Measurements from ENCODE around the gene SORCS2.

SORCS2 gene

DNA sequence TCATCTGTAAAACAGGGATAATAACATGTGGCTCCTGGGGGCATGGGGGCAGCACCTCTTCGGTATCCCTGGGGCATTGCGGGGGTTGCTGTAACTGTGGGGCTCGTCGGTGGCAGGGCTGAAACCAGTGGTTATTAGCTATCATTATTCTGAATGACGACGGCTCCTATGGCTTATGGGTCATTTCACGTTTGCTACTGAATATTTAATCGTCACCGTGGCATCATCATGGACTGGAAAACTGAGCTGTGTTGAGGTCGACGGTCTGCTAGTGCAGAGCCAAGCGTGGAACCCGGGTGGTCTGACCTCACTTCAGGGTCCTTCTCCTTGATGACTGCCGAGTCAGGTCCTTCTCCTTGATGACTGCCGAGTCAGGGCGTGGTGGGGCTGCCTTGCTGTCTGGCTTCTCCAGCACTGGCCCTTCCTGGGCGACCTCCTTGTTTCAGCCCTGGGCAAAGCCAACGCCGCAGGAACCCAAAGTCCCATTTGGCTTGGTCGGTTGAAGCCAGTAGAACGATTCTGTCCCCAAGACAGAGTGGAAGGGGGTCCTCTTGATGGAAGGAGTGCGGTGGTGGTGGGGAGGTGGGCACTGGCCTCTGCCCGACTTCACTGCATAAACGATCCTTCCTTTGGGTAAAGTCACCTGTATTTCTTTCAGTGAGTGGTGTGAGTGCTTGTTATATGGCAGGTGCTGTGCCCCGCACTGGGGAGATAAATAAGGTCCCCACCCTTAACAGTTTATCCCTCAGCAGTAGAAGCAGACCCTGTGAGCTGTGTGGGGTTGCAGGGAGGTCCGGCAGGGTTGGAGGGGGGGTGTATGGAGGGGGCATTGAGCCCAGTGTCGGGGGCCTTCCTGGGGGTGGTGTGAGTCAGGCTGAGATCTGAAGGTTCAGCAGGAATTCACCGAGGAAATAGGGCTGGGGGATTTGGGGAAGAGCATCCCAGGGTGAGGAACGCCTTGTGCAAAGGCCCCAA is 201.6 kb downstream of the SORCS2 start:
- no peak overlapping the region for H2BK120ac ChIP-seq (ENCODE audit: low read depth, low read length)
- H3K27ac ChIP-seq (ENCODE audit: low read length, poor library complexity, severe bottlenecking) = no peak overlapping the region
- H3K4me3 ChIP-seq (ENCODE audit: insufficient read depth in 1 of 2, low read depth in 1 of 2, low read length in 2 of 2) = no peak overlapping the region
- no peak overlapping the region for H3K14ac ChIP-seq (ENCODE audit: low read length in 2 of 2)
- peak overlapping the region; percentile 58 for H3K9ac ChIP-seq (ENCODE audit: low read length)
- no peaks in the 10 kb centered on the region for H3K9me3 ChIP-seq (ENCODE audit: control insufficient read depth, low read length)
- H3K23ac ChIP-seq (ENCODE audit: low read length in 2 of 2) = no peak overlapping the region
- H3K4me2 ChIP-seq (ENCODE audit: low read length, poor library complexity, severe bottlenecking) = no peak overlapping the region
- peaks cover 6% of the 10 kb centered on the region for H3K4me1 ChIP-seq (ENCODE audit: control insufficient read depth, insufficient read depth, low read depth, low read length)
- H2BK15ac ChIP-seq (ENCODE audit: low read depth, poor library complexity, severe bottlenecking) = no peak overlapping the region
- H3K18ac ChIP-seq (ENCODE audit: low read depth in 1 of 2, low read length in 2 of 2) = no peak overlapping the region
- no peak overlapping the region for H2BK5ac ChIP-seq (ENCODE audit: low read depth, low read length, poor library complexity, severe bottlenecking)
- H3K79me1 ChIP-seq (replicated peaks; ENCODE audit: low read length, poor library complexity, severe bottlenecking) = no peaks in the 10 kb centered on the region
- WGBS = 82% methylated on average over 28 of the region's 29 CpGs
- H4K91ac ChIP-seq (ENCODE audit: low read length) = no peak overlapping the region
- H3K4ac ChIP-seq (ENCODE audit: low read depth in 1 of 2, low read length in 2 of 2) = no peak overlapping the region
- H3K36me3 ChIP-seq (ENCODE audit: control insufficient read depth in 1 of 2, insufficient read depth in 2 of 2, low read depth in 1 of 2, low read length in 2 of 2) = no peaks in the 10 kb centered on the region
- H2AFZ ChIP-seq (ENCODE audit: low read depth, low read length) = no peak overlapping the region
- no peak overlapping the region for H2AK5ac ChIP-seq (ENCODE audit: low read length, severe bottlenecking)
- peaks cover 63 to 85% of the 10 kb centered on the region in 2 experiments for H3K27me3 ChIP-seq (ENCODE audit: control insufficient read depth in 1 of 2, insufficient read depth in 1 of 2, low read length in 2 of 2)
- H2BK12ac ChIP-seq (ENCODE audit: low read length in 2 of 2) = no peak overlapping the region
- no peak overlapping the region for H4K8ac ChIP-seq (ENCODE audit: low read length)
- DNase-seq = no peak

DNA sequence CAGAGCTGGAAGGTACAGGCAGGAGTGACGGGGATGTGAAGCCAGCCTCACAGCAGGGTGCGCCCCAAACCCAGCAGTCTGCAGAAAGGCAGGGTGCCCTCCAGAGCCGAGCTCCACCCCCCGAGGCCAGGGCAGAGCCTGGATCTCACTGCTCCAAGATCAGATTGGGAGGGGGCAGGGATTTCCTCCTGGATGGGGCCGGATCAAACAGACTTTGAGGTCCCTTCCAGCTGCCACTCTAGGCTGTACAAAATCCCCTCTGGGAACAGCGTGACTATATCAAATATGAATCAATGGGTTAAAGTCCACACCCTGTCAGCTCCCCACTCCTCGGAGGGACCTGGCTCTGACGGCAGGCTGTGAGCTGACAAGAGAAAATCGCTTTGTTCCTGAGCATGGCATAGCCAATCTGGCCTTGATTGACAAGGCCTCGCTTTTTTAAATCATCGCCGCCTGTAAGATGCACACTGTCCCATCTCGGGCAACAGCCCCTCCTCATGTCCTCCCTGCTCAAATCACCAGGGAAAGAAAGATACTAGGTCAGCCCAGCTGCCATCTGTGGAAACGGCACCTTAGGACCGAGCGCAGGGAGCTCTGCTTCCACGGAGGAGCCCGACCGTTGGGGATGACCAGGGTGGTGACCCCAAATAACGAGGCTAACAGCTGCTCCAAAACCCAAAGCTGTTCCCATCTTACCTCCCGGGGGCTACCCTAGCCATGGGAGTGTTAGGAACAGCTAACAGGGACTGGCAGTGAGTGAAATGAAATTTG is 202.5 kb downstream of the SORCS2 start:
- no peak overlapping the region for H3K9ac ChIP-seq (ENCODE audit: low read length)
- H3K23ac ChIP-seq (ENCODE audit: low read length in 2 of 2) = no peak overlapping the region
- H3K9me3 ChIP-seq (ENCODE audit: control insufficient read depth, low read length) = no peaks in the 10 kb centered on the region

DNA sequence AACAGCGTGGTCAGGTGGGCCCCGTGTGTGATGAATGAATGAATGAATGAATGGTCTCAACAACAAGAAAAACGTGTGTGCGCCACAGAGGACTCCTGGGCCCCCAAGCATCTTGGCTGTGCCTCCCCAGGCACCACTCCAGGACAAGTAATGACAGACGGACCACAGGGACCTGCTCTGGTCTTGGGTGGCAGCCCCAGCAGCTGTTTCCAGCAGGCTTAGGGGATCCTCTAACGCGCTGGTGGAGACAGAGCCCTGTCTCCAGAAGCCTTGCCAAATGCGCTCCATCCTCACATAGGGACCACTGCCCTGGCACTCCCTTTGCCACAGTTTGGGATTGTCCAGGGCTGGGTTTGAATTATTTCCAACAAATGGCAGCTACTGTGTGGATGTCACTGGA is 203.3 kb downstream of the SORCS2 start:
- H3K9ac ChIP-seq (ENCODE audit: low read length) = no peak overlapping the region
- DNase-seq = no peak
- H4K91ac ChIP-seq (ENCODE audit: low read length) = no peak overlapping the region
- no peaks in the 10 kb centered on the region for H3K36me3 ChIP-seq (ENCODE audit: control insufficient read depth in 1 of 2, insufficient read depth in 2 of 2, low read depth in 1 of 2, low read length in 2 of 2)
- H2BK12ac ChIP-seq (ENCODE audit: low read length in 2 of 2) = no peak overlapping the region
- no peak overlapping the region for H3K4me2 ChIP-seq (ENCODE audit: low read length, poor library complexity, severe bottlenecking)
- no peak overlapping the region for H3K4ac ChIP-seq (ENCODE audit: low read depth in 1 of 2, low read length in 2 of 2)
- H2BK5ac ChIP-seq (ENCODE audit: low read depth, low read length, poor library complexity, severe bottlenecking) = no peak overlapping the region
- no peak overlapping the region for H4K8ac ChIP-seq (ENCODE audit: low read length)
- H3K4me3 ChIP-seq (ENCODE audit: insufficient read depth in 1 of 2, low read depth in 1 of 2, low read length in 2 of 2) = no peak overlapping the region
- no peak overlapping the region for H3K14ac ChIP-seq (ENCODE audit: low read length in 2 of 2)
- H2BK120ac ChIP-seq (ENCODE audit: low read depth, low read length) = no peak overlapping the region
- H2BK15ac ChIP-seq (ENCODE audit: low read depth, poor library complexity, severe bottlenecking) = no peak overlapping the region
- no peak overlapping the region for H2AFZ ChIP-seq (ENCODE audit: low read depth, low read length)
- H3K9me3 ChIP-seq (ENCODE audit: control insufficient read depth, low read length) = no peaks in the 10 kb centered on the region
- no peak overlapping the region for H2AK5ac ChIP-seq (ENCODE audit: low read length, severe bottlenecking)
- WGBS = 79% methylated on average over 8 of the region's 8 CpGs
- no peak overlapping the region for H3K27ac ChIP-seq (ENCODE audit: low read length, poor library complexity, severe bottlenecking)
- no peak overlapping the region for H3K23ac ChIP-seq (ENCODE audit: low read length in 2 of 2)
- peaks cover 58 to 83% of the 10 kb centered on the region in 2 experiments for H3K27me3 ChIP-seq (ENCODE audit: control insufficient read depth in 1 of 2, insufficient read depth in 1 of 2, low read length in 2 of 2)
- peaks cover 6% of the 10 kb centered on the region for H3K4me1 ChIP-seq (ENCODE audit: control insufficient read depth, insufficient read depth, low read depth, low read length)
- H3K18ac ChIP-seq (ENCODE audit: low read depth in 1 of 2, low read length in 2 of 2) = no peak overlapping the region
- no peaks in the 10 kb centered on the region for H3K79me1 ChIP-seq (replicated peaks; ENCODE audit: low read length, poor library complexity, severe bottlenecking)

More for the DNA sequence above, 202.5 kb downstream of the SORCS2 start:
- H3K4ac ChIP-seq (ENCODE audit: low read depth in 1 of 2, low read length in 2 of 2) = no peak overlapping the region
- no peak overlapping the region for H2BK12ac ChIP-seq (ENCODE audit: low read length in 2 of 2)
- peaks cover 65 to 85% of the 10 kb centered on the region in 2 experiments for H3K27me3 ChIP-seq (ENCODE audit: control insufficient read depth in 1 of 2, insufficient read depth in 1 of 2, low read length in 2 of 2)
- no peak overlapping the region for H2AK5ac ChIP-seq (ENCODE audit: low read length, severe bottlenecking)
- H2BK5ac ChIP-seq (ENCODE audit: low read depth, low read length, poor library complexity, severe bottlenecking) = no peak overlapping the region
- no peak for DNase-seq
- H3K4me2 ChIP-seq (ENCODE audit: low read length, poor library complexity, severe bottlenecking) = no peak overlapping the region
- no peak overlapping the region for H3K4me3 ChIP-seq (ENCODE audit: insufficient read depth in 1 of 2, low read depth in 1 of 2, low read length in 2 of 2)
- no peak overlapping the region for H4K91ac ChIP-seq (ENCODE audit: low read length)
- H3K18ac ChIP-seq (ENCODE audit: low read depth in 1 of 2, low read length in 2 of 2) = no peak overlapping the region
- H3K27ac ChIP-seq (ENCODE audit: low read length, poor library complexity, severe bottlenecking) = no peak overlapping the region
- H3K14ac ChIP-seq (ENCODE audit: low read length in 2 of 2) = no peak overlapping the region
- 84% methylated on average over 21 of the region's 21 CpGs for WGBS
- no peak overlapping the region for H4K8ac ChIP-seq (ENCODE audit: low read length)
- no peaks in the 10 kb centered on the region for H3K36me3 ChIP-seq (ENCODE audit: control insufficient read depth in 1 of 2, insufficient read depth in 2 of 2, low read depth in 1 of 2, low read length in 2 of 2)
- H2BK120ac ChIP-seq (ENCODE audit: low read depth, low read length) = no peak overlapping the region
- H3K79me1 ChIP-seq (replicated peaks; ENCODE audit: low read length, poor library complexity, severe bottlenecking) = no peaks in the 10 kb centered on the region
- peaks cover 6% of the 10 kb centered on the region for H3K4me1 ChIP-seq (ENCODE audit: control insufficient read depth, insufficient read depth, low read depth, low read length)
- H2AFZ ChIP-seq (ENCODE audit: low read depth, low read length) = no peak overlapping the region
- no peak overlapping the region for H2BK15ac ChIP-seq (ENCODE audit: low read depth, poor library complexity, severe bottlenecking)

All from mesenchymal stem cell (in vitro differentiated cells and primary cell).